GM19099 (cell line): ENCODE data around the gene PYM1.

Source experiments
- POLR2A ChIP-seq: IDR thresholded peaks from 3 replicates; pipeline ENCODE4 v1.6.1; 2011; ENCODE audit warnings: low read depth; ENCODE audit not compliant: insufficient read length; ENCODE audit errors: extremely low read depth

Gene PYM1

GRCh38 chr12:55930771-55931316 lies 3.1 kb upstream of the PYM1 start, which contains the start of gene DGKA:
Gene DGKA, plus strand, starts transcription at chr12:55931162. Its CDS starts 5,342 bp downstream, at chr12:55936504.
- TF ChIP-seq POLR2A: peak; percentile 42

- peak; percentile 71 for TF ChIP-seq POLR2A
Observed at GRCh38 chr12:55929306-55929791, 1.7 kb upstream of the PYM1 start.

GRCh38 chr12:55926738-55927587 lies 731 bp downstream of the PYM1 start:
- peak; percentile 70 for TF ChIP-seq POLR2A

GRCh38 chr12:55925870-55926737 lies 1.6 kb downstream of the PYM1 start:
- TF ChIP-seq POLR2A: no peak

- no peak for TF ChIP-seq POLR2A
Observed at GRCh38 chr12:55925371-55925770, 2.3 kb downstream of the PYM1 start.

GRCh38 chr12:55922126-55922525 lies 5.6 kb downstream of the PYM1 start:
- no peak for TF ChIP-seq POLR2A

GRCh38 chr12:55915482-55915859 lies 12.2 kb downstream of the PYM1 start:
- TF ChIP-seq POLR2A: no peak

- no peak for TF ChIP-seq POLR2A
Observed at GRCh38 chr12:55912908-55913307, 14.8 kb downstream of the PYM1 start.

GRCh38 chr12:55909513-55909884 lies 18.2 kb downstream of the PYM1 start:
- TF ChIP-seq POLR2A: no peak

GRCh38 chr12:55908726-55909512 lies 18.8 kb downstream of the PYM1 start:
- no peak for TF ChIP-seq POLR2A

GRCh38 chr12:55906056-55906455 lies 21.6 kb downstream of the PYM1 start:
- no peak for TF ChIP-seq POLR2A

- no peak for TF ChIP-seq POLR2A
Observed at GRCh38 chr12:55901881-55902490, 25.7 kb downstream of the PYM1 start.

GRCh38 chr12:55899082-55899481 lies 28.6 kb downstream of the PYM1 start:
- no peak for TF ChIP-seq POLR2A

- TF ChIP-seq POLR2A: no peak
Observed at GRCh38 chr12:55893723-55894122, 34.0 kb downstream of the PYM1 start.

GRCh38 chr12:55891310-55891709 lies 36.4 kb downstream of the PYM1 start:
- TF ChIP-seq POLR2A: no peak

GRCh38 chr12:55885113-55885512 lies 42.6 kb downstream of the PYM1 start:
- no peak for TF ChIP-seq POLR2A
